ENCODE results near the gene DPYSL3. TPM values are rescaled to one million over a fixed set of nuclear protein-coding genes. Genes with fewer than 3 reads are reported as not detected.
A peak's percentile ranks its signal among the peaks of the same experiment; 100 is the strongest.

The DPYSL3 gene
- total RNA-seq, 2 donors from 2014 or later, result 161 to 255 TPM

DNA sequence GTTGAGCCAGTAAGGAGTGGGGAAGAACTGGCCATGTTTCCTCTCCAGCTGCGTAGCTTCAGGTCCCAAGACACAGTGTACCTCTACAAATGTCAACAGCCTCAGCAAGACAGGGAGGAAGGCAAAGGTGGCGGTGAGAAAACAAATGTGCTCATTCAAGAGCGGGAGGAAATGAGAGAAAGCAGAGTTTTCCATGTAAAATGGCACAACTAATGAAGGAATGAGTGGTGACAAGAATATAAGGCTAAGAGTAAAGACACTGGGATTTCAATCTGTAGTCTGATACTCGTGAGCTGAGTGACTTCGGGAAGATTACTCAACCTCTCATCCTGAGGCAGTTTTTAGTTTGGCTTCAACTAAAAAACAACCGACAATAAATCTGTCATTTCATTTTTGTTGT is 67.6 kb downstream of the DPYSL3 start:
- H3K27ac ChIP-seq, result peak overlapping the region; percentile 18 to 42
- TF ChIP-seq, protein P1, sequence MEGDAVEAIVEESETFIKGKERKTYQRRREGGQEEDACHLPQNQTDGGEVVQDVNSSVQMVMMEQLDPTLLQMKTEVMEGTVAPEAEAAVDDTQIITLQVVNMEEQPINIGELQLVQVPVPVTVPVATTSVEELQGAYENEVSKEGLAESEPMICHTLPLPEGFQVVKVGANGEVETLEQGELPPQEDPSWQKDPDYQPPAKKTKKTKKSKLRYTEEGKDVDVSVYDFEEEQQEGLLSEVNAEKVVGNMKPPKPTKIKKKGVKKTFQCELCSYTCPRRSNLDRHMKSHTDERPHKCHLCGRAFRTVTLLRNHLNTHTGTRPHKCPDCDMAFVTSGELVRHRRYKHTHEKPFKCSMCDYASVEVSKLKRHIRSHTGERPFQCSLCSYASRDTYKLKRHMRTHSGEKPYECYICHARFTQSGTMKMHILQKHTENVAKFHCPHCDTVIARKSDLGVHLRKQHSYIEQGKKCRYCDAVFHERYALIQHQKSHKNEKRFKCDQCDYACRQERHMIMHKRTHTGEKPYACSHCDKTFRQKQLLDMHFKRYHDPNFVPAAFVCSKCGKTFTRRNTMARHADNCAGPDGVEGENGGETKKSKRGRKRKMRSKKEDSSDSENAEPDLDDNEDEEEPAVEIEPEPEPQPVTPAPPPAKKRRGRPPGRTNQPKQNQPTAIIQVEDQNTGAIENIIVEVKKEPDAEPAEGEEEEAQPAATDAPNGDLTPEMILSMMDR (IDR thresholded peaks at IDR 0.05), result no peak
- ATAC-seq (ENCODE audit: insufficient number of reproducible peaks, low FRiP score, low read depth), result no peak
- no peak overlapping the region for H3K4me3 ChIP-seq
- no peaks in the 10 kb centered on the region for H3K36me3 ChIP-seq
- H3K4me1 ChIP-seq (ENCODE audit: control insufficient read depth in 1 of 2, low read depth in 2 of 2), result peaks cover 32 to 84% of the 10 kb centered on the region in 2 donors
- no peaks in the 10 kb centered on the region for H3K9me3 ChIP-seq
- H3K27me3 ChIP-seq (replicated peaks; ENCODE audit: insufficient read depth), result no peaks in the 10 kb centered on the region
- no peak for DNase-seq (ENCODE audit: low spot score)

DNA sequence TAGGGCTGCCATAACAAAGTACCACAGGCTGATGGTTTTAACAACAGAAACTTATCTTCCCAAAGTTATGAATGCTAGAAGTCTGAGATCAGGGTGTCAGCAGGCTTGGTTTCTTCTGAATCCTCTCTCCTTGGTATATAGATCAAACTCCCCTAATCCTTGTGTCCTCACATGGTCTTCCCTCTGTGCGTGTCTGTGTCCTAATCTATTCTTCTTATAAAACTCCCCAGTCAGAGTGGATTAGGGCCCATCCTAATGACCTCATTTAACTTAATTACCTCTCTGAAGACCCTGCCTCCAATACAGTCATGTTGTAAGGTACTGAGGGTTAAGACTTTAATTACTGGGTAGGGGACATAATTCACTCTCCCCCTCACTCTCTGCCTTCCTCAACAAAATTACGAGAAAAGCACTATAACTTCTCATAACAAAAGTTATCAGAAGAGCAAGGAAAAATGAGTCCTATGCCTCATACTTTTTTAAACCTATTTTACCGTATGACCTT is 68.6 kb downstream of the DPYSL3 start:
- H3K36me3 ChIP-seq, result no peaks in the 10 kb centered on the region
- H3K4me3 ChIP-seq, result no peak overlapping the region
- ATAC-seq (ENCODE audit: insufficient number of reproducible peaks, low FRiP score, low read depth) (no peak), DNase-seq (ENCODE audit: low spot score) (no peak)
- no peaks in the 10 kb centered on the region for H3K27me3 ChIP-seq (replicated peaks; ENCODE audit: insufficient read depth)
- TF ChIP-seq, protein P1 (IDR thresholded peaks at IDR 0.05), result no peak
- H3K9me3 ChIP-seq, result no peaks in the 10 kb centered on the region
- peak overlapping the region; percentile 18 to 42 for H3K27ac ChIP-seq
- peaks cover 35 to 85% of the 10 kb centered on the region in 2 donors for H3K4me1 ChIP-seq (ENCODE audit: control insufficient read depth in 1 of 2, low read depth in 2 of 2)

DNA sequence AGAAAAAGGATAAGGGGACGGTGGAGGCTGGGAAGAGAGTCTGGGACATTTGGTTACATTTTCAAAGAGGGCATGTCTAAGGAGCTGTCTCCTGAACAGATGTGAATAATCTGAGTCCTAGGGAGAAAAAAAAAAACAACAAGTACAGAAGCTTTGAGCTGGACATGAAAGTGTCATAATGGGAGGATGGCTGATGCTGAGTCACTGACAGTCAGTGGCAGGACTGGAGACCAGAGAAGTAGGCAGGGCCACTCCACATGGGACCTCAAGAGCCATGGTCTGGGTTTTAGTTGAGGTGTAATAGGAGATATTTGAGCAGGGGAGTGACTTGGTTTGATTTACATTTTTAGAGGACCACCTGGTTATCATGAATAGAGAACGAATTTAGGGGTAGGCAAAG is 70.6 kb downstream of the DPYSL3 start:
- H3K27ac ChIP-seq, result no peak overlapping the region
- no peak overlapping the region for H3K4me3 ChIP-seq
- no peak for ATAC-seq (ENCODE audit: insufficient number of reproducible peaks, low FRiP score, low read depth)
- peaks cover 24 to 75% of the 10 kb centered on the region in 2 donors for H3K4me1 ChIP-seq (ENCODE audit: control insufficient read depth in 1 of 2, low read depth in 2 of 2)
- H3K36me3 ChIP-seq, result no peaks in the 10 kb centered on the region
- TF ChIP-seq, protein P1 (IDR thresholded peaks at IDR 0.05), result no peak
- H3K9me3 ChIP-seq, result no peaks in the 10 kb centered on the region
- H3K27me3 ChIP-seq (replicated peaks; ENCODE audit: insufficient read depth), result no peaks in the 10 kb centered on the region
- DNase-seq (ENCODE audit: low spot score), result no peak

DNA sequence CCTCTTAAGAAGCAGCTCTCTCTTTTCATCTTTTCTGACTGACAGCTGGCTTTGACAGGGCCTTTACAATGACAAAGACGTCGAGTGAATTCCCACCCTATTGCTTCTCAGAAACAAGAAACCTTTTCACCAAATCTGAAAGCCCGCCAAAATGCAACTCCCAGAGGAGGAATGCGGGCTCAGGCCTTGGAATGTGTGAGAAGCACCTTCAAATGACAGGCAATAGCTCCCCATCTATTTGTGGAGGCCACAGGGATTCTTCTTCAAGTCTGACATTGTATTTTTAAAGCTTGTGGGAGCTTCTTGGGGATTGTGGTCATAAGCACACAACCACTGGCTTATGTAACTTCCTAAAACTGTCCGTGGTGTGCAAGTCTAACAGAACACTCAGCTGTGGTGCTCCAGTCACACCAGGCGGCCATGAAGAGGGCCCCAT is 72.7 kb downstream of the DPYSL3 start:
- Histone ChIP-seq H3K9me3 (no peaks in the 10 kb centered on the region), H3K4me3 (no peak overlapping the region), H3K36me3 (no peaks in the 10 kb centered on the region), H3K4me1 (ENCODE audit: control insufficient read depth in 1 of 2, low read depth in 2 of 2) (peaks cover 35 to 80% of the 10 kb centered on the region in 2 donors), H3K27ac (peak overlapping the region; percentile 1 to 17), H3K27me3 (replicated peaks; ENCODE audit: insufficient read depth) (no peaks in the 10 kb centered on the region)
- ATAC-seq (ENCODE audit: insufficient number of reproducible peaks, low FRiP score, low read depth) (no peak), DNase-seq (ENCODE audit: low spot score) (no peak)
- TF ChIP-seq, protein P1 (IDR thresholded peaks at IDR 0.05), result no peak

DNA sequence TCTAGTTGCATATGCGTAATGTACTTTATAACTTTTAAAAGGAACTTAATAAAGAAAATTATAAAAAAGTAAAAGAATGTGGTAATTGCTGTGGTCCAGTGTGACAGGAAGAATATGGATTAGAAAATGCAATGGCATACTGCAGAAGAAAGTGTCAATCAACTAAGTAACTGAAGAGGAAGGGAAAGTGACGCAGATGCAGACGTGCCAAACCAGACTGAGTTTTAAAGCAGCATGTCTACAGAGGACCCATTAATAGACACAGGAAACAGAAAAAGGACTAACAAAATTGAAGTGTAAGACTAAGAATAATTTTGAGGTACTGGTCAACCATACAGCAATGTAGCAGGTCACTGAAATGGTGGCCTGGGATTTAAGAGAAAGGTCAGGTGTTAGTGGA is 73.3 kb downstream of the DPYSL3 start:
- DNase-seq (ENCODE audit: low spot score) (no peak), ATAC-seq (ENCODE audit: insufficient number of reproducible peaks, low FRiP score, low read depth) (no peak)
- Histone ChIP-seq H3K4me1 (ENCODE audit: control insufficient read depth in 1 of 2, low read depth in 2 of 2) (peaks cover 39 to 80% of the 10 kb centered on the region in 2 donors), H3K4me3 (no peak overlapping the region), H3K27ac (peak overlapping the region; percentile 1 to 17), H3K36me3 (no peaks in the 10 kb centered on the region), H3K27me3 (replicated peaks; ENCODE audit: insufficient read depth) (no peaks in the 10 kb centered on the region), H3K9me3 (no peaks in the 10 kb centered on the region)
- TF ChIP-seq, protein P1 (IDR thresholded peaks at IDR 0.05), result no peak
